NT2/D1 (cell line): ENCODE data around the gene ZFHX3.

Source experiments
- SUZ12 ChIP-seq: IDR thresholded peaks from 2 replicates; pipeline ENCODE4 v1.6.1; 2011; ENCODE audit not compliant: insufficient read length, insufficient read depth; ENCODE audit errors: extremely low read depth
- YY1 ChIP-seq: IDR thresholded peaks from 2 replicates; pipeline ENCODE4 v1.6.1; 2011; ENCODE audit not compliant: insufficient read length, insufficient read depth
- ZNF274 ChIP-seq: IDR thresholded peaks from 2 replicates; pipeline ENCODE4 v1.6.1; 2011; ENCODE audit warnings: mild to moderate bottlenecking, low read depth, low read length

GRCh38 chr16:72884037-72884436 lies 163.9 kb downstream of the ZFHX3 start:
- TF ChIP-seq ZNF274 (no peak), YY1 (no peak), SUZ12 (no peak)
